Stimulated activated CD4-positive, alpha-beta T cell treated with anti-CD3 and anti-CD28 coated beads, Interleukin-1b, Interleukin-23, amount 100 ng/mL, for 4 hours (primary cell): ENCODE measurements around the gene RFX4.
"Not testable (repeated sequence)": the region's sequence is repeated elsewhere in the genome, so short reads cannot be mapped to it uniquely, and the experiment has no call there.

ENCODE experiments used
- DNase-seq, 2 donors: peaks; one replicate each; pipeline ENCODE4 v3.0.0-alpha.2; 2020; ENCODE audit warnings: low read depth in 2 of 2

RFX4 gene

GRCh38 chr12:106690569-106691305, 107.9 kb downstream of the RFX4 start:
- no peak for DNase-seq

GRCh38 chr12:106692033-106692432, 109.2 kb downstream of the RFX4 start:
- not testable (repeated sequence) for DNase-seq

GRCh38 chr12:106692896-106693820, 110.4 kb downstream of the RFX4 start:
- no peak for DNase-seq

- DNase-seq = no peak
Observed at GRCh38 chr12:106696071-106696470, 113.3 kb downstream of the RFX4 start.

DNA sequence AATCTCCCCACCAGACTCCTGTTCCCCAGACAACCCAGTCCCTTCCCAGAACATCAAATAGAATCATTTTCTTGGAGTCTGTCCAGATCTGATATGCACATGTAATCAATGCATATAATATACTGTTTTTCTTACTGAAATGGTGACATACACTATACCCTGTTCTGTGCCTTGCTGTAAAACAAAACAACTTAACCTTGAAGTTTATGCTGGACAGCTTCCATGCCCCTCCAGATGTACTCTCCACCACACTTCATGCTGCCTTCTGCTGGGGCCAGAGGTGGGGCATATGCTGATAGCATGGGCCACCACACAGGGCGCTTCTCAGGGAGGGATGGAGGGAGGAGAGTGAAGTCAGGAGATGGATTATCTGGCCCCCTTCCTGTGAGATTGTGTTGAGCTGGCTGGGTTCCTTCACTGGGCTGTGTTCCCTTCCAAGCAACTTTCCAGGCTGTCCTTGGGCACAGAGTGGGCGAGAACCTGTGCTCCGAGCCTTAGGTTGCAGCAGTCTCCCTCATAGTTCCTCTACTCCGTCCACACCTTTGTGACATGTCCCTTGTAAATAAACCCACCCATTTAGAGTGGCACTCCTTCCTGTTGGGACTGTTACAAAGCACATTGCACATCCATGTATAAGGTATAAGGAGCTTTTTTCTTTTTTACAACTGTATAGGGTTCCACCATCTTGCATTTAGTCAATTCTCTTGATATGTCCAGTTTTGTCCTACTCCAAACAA, 114.0 kb downstream of the RFX4 start:
- no peak for DNase-seq

- DNase-seq = no peak
Observed at GRCh38 chr12:106704081-106704480, 121.3 kb downstream of the RFX4 start.

GRCh38 chr12:106705971-106706370, 123.2 kb downstream of the RFX4 start:
- DNase-seq = no peak

DNA sequence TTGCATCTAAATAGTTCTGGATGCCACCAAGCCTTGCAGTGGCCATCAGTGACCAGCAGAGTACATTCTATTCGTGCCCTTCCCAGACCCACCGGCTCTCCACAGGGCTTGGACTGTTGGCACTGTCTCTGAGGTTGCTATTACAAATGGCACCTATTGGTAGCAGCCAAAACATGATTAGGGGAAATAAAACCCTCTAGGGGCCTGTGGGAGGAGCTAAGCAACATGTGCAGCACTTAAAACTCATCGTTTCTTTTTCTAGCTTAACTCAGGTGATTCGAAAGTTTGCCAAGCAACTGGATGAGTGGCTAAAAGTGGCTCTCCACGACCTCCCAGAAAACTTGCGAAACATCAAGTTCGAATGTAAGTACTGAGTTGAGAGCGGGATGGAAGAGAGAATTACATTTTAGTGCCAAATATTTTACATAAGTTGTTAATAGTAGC, 126.3 kb downstream of the RFX4 start:
- DNase-seq = no peak

DNA sequence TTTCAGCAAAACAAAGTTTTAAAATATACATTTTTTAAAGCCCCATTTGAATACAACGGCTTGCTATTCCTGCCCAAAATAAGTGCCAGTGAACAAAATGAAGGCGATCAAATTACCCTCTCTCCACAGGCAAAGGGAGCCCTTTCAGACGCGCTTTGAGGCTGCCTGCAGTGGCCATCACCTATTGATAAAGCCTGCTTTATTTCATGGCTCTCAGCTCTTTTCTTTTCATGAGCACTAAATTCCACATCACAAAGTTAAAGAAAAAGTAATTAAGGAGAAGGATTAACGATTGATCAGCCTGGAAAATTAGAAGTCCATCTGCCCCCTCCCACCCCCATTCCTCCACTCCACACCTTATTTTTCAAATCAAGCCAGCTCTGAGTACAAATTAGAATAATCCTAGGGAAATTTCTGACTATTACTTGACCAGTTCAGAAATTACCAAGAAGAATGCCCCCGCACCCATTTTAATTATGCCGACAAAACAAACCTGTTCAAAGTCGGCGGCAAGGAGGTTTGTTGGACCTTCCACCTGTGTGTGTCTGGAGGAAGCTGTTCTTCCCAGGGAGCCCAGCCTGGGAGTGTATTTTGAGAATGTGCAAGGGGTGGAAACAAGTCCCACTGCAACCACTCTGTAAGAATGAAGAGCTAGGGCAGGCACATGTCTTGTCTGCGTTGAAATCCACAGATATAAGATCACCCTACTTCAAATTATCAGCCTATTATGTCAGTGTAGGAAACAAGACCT, 127.5 kb downstream of the RFX4 start:
- DNase-seq = no peak

DNA sequence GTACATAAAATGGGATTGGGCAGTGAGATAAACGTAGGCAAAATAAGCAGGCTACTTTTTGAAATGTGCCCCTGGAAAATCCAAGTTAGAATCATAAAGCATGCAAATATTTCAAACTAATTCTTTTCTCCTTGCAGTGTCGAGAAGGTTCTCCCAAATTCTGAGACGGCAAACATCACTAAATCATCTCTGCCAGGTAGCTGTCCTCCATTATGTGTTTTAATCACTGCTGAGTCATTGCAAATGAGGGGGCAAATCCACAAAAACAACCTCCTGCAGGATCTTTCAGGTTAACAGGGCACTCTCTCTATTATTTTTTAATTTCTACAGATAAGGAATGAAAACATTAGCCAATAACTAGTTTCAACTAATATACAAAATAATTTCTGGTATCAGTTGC, 128.5 kb downstream of the RFX4 start:
- DNase-seq = no peak

DNA sequence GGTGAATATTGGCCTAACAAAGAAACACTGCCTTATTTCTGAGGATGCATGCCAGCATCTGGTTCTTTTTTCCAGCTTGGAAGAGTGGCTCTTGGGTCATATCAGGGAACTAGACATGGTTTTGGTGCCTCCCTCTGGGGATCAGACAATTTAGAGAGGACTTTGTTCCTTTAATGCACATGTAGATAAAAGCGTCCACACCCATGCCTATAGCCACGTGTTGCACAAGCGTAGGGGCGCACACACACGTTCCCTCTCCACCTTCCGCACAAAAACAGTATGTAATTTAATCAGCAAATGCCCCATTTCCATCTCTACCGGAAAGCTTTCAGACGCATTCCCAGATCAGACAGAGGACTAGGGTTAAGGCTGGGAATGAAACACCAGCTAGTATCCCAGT, 130.0 kb downstream of the RFX4 start:
- DNase-seq = no peak

- DNase-seq = no peak
Observed at GRCh38 chr12:106714926-106715325, 132.1 kb downstream of the RFX4 start.

GRCh38 chr12:106715582-106715981, 132.8 kb downstream of the RFX4 start:
- no peak for DNase-seq

- no peak for DNase-seq
Observed at GRCh38 chr12:106717673-106718072, 134.9 kb downstream of the RFX4 start.

DNA sequence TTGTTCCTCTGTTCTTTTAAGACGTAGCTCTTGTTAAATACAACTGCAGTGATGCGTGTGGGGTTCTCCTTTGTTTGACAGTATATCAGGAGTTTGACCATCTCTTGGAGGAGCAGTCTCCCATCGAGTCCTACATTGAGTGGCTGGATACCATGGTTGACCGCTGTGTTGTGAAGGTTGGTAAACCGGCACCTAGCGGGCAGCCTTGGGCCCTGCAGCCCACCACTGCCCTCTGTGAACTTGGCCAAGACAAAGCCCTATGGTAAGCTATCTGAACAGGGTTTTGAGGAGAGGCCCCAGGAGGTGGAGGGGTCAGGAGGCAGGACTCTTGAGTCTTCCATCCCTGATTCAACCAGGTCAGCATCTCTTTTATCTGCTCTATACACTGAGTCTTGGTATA, 137.1 kb downstream of the RFX4 start:
- DNase-seq = no peak

- DNase-seq = no peak
Observed at GRCh38 chr12:106720696-106721095, 137.9 kb downstream of the RFX4 start.

GRCh38 chr12:106721915-106722314, 139.1 kb downstream of the RFX4 start:
- DNase-seq = no peak

GRCh38 chr12:106722837-106723236, 140.0 kb downstream of the RFX4 start:
- DNase-seq = no peak

DNA sequence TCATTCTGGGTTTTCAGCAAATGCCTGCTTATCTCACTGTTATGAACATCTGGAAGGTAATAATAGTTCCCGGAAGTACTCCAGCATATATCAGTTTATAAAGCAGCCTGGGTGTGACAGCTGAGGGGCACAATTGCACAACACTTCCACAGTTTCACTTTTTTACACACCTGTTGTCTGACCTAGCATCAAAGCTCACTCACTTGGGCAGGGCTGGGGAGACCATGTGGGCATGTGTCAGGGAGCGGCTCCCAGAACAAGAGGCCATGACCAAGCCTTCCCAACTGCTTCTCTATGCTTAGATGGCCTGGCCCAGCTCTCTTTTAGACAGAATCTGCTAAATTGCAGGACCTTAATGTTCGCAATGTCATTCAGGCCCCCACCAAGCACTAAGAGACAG, 140.6 kb downstream of the RFX4 start:
- DNase-seq = no peak

GRCh38 chr12:106724116-106724515, 141.3 kb downstream of the RFX4 start:
- no peak for DNase-seq

DNA sequence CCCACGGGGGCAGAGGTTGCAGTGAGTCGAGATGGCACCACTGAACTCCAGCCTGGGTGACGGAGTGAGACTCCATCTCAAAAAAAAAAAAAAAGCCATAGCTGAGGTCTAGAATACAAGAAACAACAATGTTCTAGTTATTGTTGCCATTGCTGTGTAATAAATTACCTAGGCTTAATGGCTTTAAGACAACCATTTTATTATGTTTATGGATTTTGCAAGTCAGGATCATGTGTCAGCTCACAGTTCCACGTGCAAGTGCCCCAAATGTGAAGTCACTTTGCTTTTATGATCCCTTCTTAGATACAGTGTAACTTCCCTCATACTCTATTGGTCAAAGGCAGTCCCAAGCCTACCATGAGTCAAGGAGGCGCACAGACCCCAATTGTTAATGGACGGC, 142.1 kb downstream of the RFX4 start:
- no peak for DNase-seq
